NCI-H460 (cell line): ENCODE results near the gene ZNF606. TPM values are rescaled to one million over a fixed set of nuclear protein-coding genes. Genes with fewer than 3 reads are reported as not detected.
A peak's percentile ranks its signal among the peaks of the same experiment; 100 is the strongest.
"Not testable (repeated sequence)": the region's sequence is repeated elsewhere in the genome, so short reads cannot be mapped to it uniquely, and the experiment has no call there.

ENCODE experiments used
- DNase-seq: peaks from one replicate; pipeline ENCODE4 v3.0.0-alpha.2; 2016; ENCODE audit warnings: low read depth; ENCODE audit errors: extremely low read depth
- total RNA-seq: library from RNA; depleted of rRNA; stranded (reverse); fragments of >200 nt; shearing (Covaris generic); gene quantifications from 2 replicates; pipeline ENCODE4 v1.2.3, GENCODE V29; 2014

ZNF606 gene
- total RNA-seq, 1 experiment from 2014 or later = 2.9 TPM

DNA sequence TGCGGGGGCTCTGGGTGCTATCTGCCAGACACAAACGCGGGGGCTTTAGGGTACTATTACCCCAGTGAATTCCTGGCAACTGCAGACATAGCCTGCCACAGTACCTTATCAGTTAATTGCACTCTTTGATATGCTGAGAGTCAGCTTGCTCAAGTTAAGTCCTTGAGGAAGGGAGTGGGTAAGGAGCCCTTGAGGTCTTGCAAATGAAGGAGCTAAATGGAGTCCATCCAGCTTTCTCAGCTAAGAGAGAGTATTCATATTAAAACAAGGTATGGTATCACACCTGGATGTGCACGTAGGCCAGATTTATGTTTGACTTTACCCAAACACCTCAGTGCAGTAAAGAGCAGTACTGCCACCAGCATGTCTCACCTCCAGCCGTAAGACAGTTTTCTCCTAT, 11.5 kb upstream of the ZNF606 start:
- DNase-seq = no peak

DNA sequence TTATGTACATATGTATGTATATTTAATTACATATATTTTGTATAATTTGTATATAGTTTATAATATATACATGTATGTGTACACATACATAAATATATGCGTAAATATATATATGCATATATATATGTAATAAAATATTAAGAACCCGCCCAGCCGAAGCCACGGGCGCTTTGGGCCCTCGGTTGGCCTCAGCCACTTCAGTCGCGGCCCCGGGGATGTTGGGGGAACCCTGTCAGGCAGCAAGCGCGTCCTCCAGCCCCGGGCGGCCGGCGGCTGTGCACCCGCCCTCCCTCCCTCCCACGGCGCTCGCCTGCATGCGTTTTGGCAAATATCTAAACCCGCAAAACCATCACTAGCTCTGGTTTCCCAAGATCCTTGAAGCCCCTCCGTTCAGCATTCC, 7.9 kb upstream of the ZNF606 start:
- DNase-seq = no peak

DNA sequence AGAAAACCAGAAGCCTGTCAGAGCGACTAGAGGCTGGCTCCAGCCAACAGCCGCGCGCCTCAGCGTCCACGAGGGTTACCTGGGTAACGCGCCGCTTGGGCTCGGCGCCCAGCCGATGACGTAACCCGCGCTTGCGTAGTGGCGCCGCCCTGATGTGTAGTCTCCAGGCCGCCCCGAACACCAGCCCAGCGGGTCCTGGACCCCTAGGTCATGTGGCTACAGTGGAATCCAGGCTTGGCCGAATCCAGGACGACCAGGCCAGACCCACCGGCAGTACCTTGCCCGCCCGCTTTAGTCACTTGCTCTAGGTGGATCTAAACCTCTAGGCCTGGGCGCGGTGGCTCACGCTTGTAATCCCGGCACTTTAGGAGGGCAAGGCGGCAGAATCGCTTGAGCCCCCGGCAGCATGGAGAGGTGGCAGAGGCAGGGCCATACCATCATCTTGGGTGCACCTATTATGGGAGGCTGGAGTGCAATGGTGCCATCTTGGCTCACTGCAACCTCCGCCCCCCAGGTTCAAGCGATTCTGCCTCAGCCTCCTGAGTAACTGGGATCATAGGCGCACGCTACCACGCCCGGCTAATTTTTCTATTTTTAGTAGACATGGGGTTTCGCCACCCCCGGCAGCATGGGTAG, 7.2 kb upstream of the ZNF606 start:
- DNase-seq = peak; percentile 45

DNA sequence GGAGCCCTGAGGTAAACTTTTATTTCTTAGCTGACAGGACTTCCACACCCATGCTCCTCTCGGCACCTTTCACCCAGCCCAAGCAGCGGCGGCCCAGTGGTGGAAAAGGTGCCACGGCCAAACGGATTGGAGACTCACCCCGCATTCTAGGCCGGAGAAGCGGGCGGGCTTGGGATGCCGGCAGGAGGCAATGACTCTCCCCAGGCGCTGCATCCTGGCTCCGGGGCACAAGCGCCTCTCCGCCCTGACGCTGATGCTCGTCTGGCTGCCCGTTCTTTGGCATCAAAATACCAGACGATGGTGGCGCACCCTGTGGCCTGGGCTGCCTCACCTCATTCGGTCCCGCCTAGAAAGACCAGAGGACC, 6.7 kb upstream of the ZNF606 start:
- DNase-seq = no peak

DNA sequence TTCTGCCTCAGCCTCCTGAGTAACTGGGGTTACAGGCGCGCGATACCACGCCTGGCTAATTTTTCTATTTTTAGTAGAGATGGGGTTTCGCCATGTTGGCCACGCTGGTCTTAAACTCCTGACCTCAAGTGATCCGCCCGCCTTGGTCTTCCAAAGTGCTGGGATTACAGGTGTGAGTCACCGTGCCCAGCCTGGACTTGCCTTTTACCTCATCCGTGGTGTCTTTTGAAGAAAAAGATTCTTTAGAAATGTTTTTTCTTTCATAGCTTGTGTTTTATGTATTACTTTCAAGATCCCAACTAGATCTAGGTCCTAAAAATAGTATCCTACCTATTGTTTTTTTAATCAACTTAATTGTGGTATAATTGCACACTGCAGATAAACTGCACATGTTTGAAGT, 6.3 kb upstream of the ZNF606 start:
- not testable (repeated sequence) for DNase-seq

DNA sequence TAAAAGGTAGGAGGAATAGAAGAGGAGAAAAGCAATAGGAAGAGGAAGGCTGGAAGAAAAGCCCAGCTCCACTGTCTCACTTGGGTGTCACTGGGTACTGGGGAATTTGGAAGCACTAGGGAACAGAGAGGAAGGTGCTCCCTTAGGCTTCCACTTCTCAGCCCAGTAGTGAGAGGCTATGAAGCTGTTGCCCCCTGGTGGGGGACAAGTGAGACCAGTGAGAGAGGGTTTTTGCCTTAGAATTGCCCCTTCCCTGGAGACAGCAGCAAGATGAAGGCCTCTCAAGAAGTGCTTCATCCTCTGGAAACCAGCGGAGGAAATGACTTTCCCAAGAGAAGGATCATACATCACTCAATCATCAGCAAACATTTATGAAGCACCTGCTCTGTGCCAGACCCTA, 4.7 kb upstream of the ZNF606 start:
- DNase-seq = no peak

DNA sequence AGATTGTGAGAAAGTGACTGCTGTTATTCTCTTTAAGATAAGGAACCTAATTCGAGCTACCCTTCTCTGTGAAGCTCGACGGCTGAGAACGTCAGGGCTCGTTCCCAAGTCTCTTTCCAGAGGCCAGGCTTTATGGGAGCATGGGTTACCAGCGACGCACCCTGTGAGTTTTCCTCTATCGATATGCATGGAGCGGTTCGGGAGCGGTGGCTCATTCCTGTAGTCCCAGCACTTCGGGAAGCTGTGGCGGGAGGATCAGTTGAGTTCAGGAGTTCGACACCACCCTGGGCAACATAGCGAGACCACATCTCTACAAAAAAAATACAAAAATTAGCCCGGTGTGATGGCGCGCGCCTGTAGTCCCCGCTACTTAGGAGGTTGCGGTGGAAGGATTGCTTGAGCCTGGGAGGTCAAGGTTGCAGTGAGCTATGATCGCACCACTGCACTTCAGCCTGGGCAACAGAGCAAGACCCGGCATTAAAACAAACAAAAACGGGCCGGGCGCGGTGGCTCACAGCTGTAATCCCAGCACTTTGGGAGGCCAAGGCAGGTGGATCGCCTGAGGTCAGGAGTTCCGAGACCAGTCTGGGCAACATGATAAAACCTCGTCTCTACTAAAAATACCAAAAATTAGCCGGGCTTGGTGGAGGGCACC, 681 bp upstream of the ZNF606 start:
- DNase-seq = no peak

DNA sequence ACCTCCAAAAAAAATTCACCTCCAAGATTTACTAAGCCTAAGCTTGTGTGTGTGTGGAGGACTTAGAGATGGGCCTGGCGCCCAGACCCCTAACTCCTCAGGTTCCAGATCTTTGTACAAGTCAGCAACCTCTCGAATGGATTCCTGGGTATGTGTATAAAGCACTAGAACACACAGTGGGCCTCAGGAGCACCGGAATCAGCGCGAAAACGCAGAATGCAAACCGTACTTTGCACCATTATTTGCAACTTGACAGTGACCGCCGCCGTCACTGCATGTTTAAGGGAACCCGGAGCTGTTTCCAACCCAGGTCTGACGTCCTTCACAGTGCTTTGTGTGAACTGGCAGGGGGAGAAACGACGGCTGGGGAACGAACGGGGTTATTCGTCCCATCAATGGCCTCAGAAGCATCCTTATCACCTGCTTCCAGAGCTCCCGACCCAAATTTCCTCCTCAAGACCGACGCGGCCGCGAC, 688 bp downstream of the ZNF606 start:
- DNase-seq = no peak

DNA sequence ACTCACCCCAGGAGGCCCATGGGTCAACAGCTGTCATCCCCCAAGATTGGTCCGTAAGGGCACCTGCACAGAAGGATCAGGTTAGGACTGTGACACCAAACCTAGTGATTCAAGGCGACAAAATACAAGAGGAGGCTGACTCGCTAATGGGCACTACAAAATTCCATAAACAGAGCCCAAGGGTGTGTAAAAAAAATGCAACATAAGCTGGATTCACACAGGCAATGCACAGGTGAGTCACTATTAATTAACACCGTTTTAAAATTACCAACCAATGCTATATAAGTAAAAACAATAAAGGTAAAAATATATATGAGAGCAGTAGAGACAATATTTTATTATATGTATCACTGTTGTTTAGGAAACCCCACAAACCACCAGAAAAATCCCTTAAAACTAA, 1.9 kb downstream of the ZNF606 start:
- DNase-seq = no peak

DNA sequence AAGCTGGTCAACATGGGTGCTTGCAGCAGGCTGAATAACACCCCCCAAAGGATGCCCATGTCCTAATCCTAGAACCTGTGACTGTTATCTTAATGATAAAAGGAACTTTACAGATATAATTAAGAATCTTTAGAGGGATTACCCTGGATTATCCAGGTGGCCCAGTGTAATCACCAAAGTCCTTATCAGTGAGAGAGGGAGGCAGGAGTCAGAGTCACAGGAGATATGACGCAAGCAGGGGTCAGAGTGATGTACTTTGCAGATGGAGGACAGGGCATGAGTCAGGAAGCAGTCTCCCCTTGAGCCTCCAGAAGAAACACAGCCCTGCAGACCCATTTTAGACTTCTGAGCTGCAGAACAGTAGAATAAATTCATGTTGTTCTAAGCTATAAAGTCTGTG, 9.8 kb downstream of the ZNF606 start:
- DNase-seq = no peak

DNA sequence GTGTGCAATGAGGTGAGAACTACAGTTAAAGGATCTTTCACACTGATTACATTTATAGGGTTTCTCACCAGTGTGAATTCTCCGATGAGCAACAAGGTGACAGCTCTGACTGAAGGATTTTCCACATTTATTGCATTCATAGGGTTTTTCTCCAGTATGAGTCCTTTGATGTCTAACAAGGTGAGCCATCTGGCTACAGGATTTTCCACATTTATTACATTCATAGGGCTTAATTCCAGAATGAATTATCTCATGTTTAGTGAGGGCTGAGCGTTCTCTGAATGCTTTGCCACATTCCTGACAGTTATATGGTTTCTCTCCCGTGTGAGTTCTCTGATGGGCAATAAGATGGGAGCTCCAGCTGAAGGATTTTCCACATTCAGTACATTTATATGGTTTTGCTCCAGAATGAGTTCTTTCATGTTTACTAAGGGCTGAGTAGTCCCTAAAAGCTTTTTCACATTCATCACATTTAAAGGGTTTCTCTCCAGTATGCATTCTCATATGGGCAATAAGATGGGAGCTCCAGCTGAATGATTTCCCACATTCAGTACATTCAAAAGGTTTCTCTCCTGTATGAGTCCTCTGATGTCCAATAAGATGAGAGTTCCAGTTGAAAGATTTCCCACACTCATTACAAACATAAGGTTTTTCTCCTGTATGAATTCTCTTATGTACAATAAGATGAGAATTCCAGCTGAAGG, 23.9 kb downstream of the ZNF606 start:
- DNase-seq = no peak

DNA sequence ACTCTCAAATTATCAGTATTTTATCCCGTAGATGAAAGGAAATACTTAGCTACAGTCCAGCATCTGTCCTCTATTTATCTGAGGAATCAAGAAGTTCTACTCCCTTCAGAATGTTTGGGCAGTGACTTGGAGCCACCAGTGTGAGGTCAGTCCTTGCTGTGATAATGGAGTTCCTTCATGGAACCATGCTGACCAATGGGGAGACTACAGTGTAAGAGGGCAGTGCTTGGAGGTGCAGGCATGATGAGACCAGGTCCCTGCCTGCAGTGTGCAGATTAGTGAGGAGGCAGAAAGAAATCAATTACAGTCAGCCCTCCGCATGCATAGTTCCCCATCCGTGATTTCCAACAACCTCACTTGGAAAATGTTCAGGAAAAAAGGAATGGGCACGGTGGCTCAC, 28.2 kb downstream of the ZNF606 start, which contains the start of gene C19orf18:
C19orf18 (minus strand) TSS at position 101 of the 400 bp plus-strand sequence. CDS start 102 bp downstream, outside the sequence.
- no peak for DNase-seq

DNA sequence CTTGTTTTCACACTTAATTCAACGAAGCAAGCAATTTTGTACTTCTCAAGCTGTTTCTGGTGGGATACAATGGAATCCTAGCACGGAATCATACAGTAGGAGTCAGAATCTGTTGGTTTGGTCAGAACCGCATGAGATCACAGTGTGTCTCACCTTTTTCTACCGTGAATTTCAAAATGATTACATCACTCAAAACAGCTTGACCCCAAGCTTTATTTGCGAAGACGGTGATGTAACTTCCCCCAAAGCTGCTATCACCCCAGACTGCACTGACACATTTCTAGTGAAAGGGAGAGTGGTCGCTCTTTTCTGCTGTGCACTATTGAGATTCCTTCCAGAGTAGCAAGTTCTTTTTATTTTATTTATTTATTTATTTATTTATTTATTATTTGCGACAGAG, 37.9 kb downstream of the ZNF606 start:
- no peak for DNase-seq

DNA sequence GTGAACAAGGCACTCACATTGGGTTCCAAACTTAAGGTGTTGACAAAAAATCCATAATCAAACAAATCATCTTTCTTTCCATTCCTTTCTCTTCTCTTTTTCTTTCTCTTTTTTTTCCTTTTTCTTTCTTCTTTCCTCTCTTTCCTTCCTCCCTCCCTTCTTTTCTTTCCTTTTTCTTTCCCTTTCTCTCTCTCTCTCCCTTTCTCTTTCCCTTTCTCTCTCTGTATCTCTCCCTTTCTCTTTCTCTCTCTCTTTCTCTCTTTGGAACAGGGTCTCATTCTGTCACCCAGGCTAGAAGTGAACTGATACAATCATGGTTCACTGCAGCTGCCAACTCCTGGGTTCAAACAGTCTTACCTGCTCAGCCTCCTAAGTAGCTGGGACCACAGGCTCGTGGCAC, 40.8 kb downstream of the ZNF606 start:
- DNase-seq = no peak

DNA sequence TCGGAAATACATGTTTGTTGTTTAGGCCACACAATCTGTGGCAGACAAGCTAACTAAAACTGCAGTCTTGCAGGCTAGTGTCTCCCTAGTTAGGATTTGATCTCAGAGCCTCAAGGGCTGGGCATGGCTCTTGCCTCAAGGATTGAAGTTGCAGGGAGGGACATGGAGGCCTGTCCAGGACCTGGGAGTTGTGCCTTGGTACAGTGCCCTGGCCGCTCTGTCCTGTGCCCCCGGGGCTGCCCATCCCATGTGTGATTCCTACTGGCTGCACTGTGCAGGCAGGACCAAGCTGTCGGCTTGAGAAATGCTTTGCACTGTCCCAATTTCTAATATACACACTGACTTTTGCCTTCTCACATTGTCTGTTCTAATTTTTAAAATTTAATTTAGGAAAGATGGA, 47.6 kb downstream of the ZNF606 start:
- no peak for DNase-seq

DNA sequence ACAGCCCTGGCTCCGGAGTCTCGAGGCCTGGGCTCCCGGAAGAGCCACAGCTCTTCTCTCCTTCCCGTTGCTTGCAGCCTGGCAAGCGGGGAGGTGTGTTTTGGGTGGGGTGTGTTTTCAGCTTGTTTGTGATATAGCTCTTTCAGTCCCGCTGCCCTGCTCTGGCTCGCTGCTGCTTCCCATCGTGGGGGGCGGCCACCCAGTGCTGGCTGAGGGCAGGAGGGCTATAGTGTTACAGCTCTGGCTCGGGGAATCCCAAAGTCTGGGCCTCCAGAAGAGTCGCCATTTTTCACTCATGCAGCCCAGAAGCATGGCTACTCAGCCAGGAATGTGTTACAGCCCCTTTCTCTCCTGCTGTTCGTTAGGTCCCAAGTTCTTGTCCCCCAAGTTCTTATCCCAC, 52.9 kb downstream of the ZNF606 start:
- DNase-seq = no peak

DNA sequence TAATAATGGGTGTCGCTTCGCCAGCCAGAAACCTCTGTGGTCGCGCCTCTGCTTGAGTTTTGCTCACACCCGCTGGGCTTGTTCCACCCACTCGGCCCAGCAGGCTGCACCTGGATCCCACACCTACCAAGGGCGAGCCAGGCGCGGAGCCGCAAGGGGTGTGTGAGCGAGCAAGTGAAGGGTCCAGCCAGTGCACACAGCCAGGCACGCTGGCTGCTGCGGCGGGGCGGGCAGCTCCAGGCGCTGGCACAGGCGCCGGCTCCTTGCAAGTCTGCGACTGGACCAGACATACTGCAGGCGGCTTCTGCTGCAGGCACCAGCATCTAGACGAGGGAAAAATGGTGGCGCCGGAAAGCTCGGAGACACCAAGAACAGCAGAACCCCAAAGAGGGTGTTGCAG, 53.3 kb downstream of the ZNF606 start:
- DNase-seq = no peak

DNA sequence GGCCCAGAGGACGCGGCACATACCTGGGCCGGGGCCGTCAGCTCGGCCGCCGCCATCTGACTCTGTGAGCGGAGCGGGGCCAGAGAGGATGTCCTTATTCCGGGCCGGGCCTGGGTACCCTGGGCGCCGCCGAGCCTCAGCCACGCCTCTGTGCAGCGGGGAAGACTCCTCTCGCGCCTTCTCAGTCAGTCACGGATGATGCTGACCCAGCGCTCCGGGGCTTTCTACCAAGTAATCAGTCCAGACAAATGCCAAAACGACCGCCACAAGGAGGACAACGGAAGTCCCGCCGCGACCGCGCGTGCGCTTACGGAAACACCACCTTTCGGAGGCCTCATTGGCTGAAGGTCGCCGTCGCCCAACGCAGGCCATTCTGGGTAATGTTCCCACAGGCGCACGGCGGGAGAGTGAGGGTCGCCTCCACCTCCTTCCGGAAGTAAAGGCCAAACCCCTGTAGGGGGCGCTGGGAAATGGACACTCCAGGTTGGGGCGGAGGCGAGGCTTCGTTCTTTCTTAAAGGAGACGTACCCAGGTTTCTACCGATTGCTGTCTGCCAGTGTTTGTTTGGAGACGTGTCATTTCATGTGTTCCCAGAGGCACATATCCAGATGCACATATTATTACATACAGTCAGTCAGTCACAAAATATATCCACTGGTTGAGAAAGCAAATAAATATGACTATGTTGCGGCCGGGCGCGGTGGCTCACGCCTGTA, 55.0 kb downstream of the ZNF606 start, which contains the start of gene ZNF256:
ZNF256 (minus strand) TSS at position 288 of the 716 bp plus-strand sequence; CDS start at position 56, 232 bp downstream.
- DNase-seq = no peak

DNA sequence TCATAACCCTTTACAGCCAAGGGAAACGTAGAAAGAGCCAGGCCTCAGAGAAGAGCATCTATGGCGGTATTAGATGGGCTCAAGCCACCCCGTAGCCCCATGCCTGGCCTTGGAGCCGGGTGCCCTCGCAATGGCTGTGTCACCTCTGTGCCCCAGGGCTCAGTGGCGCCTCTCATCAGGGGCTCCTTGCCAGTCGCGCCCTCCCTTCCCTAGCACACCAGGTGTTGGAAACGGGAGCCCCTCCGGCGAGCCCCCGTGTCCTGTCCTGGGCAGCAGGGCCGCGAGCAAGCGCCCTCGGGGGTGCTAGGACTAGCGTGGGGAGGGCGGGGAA, 55.6 kb downstream of the ZNF606 start:
- no peak for DNase-seq

DNA sequence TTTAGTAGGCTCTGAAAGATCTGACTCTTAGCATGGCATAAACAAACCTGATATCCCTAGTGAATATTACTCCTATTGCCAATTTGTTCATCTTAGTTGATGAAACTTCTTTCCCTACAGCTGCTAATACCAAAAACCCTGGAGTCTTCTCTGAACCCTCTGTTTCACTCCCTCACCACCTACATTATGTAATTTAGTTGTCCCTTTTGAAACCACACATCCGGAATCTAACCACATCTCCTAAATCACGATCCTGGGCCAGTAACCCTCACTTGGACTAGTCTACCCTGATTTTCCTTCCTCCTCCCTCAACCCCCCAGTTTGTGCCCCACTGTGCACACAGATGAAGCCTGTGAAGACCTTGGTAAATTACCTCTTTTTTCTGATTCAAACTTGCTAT, 56.3 kb downstream of the ZNF606 start:
- no peak for DNase-seq

DNA sequence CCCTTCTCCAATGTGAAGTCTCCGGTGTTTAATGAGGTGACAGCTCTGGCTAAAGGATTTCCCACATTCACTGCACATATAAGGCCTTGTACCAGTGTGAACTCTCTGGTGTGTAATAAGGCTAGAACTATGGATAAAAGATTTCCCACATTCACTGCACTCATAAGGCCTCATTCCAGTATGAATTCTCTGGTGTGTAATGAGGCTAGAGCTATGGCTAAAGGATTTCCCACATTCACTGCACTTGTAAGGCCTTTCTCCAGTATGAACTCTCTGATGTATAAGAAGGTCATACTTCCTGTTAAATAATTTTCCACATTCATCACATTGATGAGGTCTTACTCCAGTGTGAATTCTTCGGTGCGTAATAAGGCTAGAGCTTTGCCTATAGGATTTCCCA, 61.0 kb downstream of the ZNF606 start:
- no peak for DNase-seq
